PFSK-1 (cell line): ENCODE measurements around the gene THSD7B.

Source experiments
- FOXP2 ChIP-seq: optimal IDR thresholded peaks from 2 replicates; pipeline ENCODE3; 2011; ENCODE audit warnings: borderline replicate concordance, control low read depth, inconsistent platforms; ENCODE audit not compliant: insufficient read depth; ENCODE audit errors: extremely low read length, extremely low read depth
- POLR2AphosphoS5 ChIP-seq: IDR thresholded peaks from 2 replicates; pipeline ENCODE4 v1.6.1; 2012; ENCODE audit warnings: low read depth, mild to moderate bottlenecking, control low read depth, low read length, moderate library complexity
- SIN3A ChIP-seq: IDR thresholded peaks from 2 replicates; pipeline ENCODE4 v1.6.1; 2012; ENCODE audit warnings: mild to moderate bottlenecking, low read length, moderate library complexity, borderline replicate concordance; ENCODE audit not compliant: insufficient read depth
- TAF1 ChIP-seq: IDR thresholded peaks from 2 replicates; pipeline ENCODE4 v1.6.1; 2012; ENCODE audit warnings: low read length, control low read depth, borderline replicate concordance; ENCODE audit not compliant: insufficient read depth
- TF ChIP-seq, protein P1 (sequence below), 2 experiments: IDR thresholded peaks; 2 replicates each; pipeline versions ENCODE4 v1.6.1 to v1.8.0; 2011 to 2012; ENCODE audit warnings: low read depth in 2 of 2, low read length in 2 of 2, control low read depth in 1 of 2, inconsistent platforms in 1 of 2, mild to moderate bottlenecking in 1 of 2, moderate library complexity in 1 of 2; ENCODE audit not compliant: insufficient read depth in 1 of 2

The THSD7B gene

GRCh38 chr2:137435162-137435561, 669.8 kb downstream of the THSD7B start:
- TF ChIP-seq POLR2AphosphoS5 (no peak), SIN3A (no peak), TAF1 (no peak), FOXP2 (no peak)
- TF ChIP-seq, protein P1, sequence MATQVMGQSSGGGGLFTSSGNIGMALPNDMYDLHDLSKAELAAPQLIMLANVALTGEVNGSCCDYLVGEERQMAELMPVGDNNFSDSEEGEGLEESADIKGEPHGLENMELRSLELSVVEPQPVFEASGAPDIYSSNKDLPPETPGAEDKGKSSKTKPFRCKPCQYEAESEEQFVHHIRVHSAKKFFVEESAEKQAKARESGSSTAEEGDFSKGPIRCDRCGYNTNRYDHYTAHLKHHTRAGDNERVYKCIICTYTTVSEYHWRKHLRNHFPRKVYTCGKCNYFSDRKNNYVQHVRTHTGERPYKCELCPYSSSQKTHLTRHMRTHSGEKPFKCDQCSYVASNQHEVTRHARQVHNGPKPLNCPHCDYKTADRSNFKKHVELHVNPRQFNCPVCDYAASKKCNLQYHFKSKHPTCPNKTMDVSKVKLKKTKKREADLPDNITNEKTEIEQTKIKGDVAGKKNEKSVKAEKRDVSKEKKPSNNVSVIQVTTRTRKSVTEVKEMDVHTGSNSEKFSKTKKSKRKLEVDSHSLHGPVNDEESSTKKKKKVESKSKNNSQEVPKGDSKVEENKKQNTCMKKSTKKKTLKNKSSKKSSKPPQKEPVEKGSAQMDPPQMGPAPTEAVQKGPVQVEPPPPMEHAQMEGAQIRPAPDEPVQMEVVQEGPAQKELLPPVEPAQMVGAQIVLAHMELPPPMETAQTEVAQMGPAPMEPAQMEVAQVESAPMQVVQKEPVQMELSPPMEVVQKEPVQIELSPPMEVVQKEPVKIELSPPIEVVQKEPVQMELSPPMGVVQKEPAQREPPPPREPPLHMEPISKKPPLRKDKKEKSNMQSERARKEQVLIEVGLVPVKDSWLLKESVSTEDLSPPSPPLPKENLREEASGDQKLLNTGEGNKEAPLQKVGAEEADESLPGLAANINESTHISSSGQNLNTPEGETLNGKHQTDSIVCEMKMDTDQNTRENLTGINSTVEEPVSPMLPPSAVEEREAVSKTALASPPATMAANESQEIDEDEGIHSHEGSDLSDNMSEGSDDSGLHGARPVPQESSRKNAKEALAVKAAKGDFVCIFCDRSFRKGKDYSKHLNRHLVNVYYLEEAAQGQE (IDR thresholded peaks at IDR 0.05; ENCODE audit: insufficient read depth in 1 of 2, low read depth in 2 of 2, low read length in 2 of 2): no peak

DNA sequence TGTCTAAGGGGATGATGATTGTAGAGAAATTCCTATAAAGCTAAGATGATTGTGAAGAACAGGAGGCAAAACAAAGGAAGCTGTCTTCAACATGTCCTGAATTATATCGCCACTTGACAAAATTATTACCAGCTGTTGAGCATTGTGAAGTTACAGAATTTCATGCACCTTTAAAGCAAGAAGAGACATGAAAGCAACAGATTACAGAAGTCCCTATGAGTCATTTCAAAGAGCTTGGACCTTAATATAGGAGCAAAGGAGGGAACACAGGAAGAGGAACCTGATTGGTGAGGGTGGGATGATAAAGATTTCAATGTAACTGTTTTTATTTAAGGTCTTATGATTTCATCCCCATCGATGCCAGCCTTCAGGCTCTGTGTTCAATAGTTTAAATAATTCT, 672.0 kb downstream of the THSD7B start:
- no peak for TF ChIP-seq POLR2AphosphoS5
- no peak for TF ChIP-seq FOXP2
- TF ChIP-seq TAF1: no peak
- TF ChIP-seq, protein P1 (IDR thresholded peaks at IDR 0.05; ENCODE audit: insufficient read depth in 1 of 2, low read depth in 2 of 2, low read length in 2 of 2): no peak
- no peak for TF ChIP-seq SIN3A

- TF ChIP-seq, protein P1 (IDR thresholded peaks at IDR 0.05; ENCODE audit: insufficient read depth in 1 of 2, low read depth in 2 of 2, low read length in 2 of 2): no peak
These were observed 679.6 kb downstream of the THSD7B start for GRCh38 chr2:137444970-137445369.

GRCh38 chr2:137449454-137449853, 684.1 kb downstream of the THSD7B start:
- TF ChIP-seq FOXP2 (no peak), TAF1 (no peak), POLR2AphosphoS5 (no peak), SIN3A (no peak)
- TF ChIP-seq, protein P1 (IDR thresholded peaks at IDR 0.05; ENCODE audit: insufficient read depth in 1 of 2, low read depth in 2 of 2, low read length in 2 of 2): no peak

GRCh38 chr2:137454886-137455285, 689.5 kb downstream of the THSD7B start:
- TF ChIP-seq SIN3A (no peak), FOXP2 (no peak), TAF1 (no peak), POLR2AphosphoS5 (no peak)
- TF ChIP-seq, protein P1 (IDR thresholded peaks at IDR 0.05; ENCODE audit: insufficient read depth in 1 of 2, low read depth in 2 of 2, low read length in 2 of 2): no peak
